Hair follicular keratinocyte (primary cell): ENCODE data around the gene ZNF182. TPM values are rescaled to one million over a fixed set of nuclear protein-coding genes. Genes with fewer than 3 reads are reported as not detected.

Experiments used
- total RNA-seq: library from RNA; depleted of rRNA; stranded (reverse); fragments of >200 nt; gene quantifications from 2 replicates; pipeline ENCODE4 v1.2.3, GENCODE V29; 2015

The ZNF182 gene
- 1.0 and 2.1 TPM in 2 replicates for total RNA-seq

DNA sequence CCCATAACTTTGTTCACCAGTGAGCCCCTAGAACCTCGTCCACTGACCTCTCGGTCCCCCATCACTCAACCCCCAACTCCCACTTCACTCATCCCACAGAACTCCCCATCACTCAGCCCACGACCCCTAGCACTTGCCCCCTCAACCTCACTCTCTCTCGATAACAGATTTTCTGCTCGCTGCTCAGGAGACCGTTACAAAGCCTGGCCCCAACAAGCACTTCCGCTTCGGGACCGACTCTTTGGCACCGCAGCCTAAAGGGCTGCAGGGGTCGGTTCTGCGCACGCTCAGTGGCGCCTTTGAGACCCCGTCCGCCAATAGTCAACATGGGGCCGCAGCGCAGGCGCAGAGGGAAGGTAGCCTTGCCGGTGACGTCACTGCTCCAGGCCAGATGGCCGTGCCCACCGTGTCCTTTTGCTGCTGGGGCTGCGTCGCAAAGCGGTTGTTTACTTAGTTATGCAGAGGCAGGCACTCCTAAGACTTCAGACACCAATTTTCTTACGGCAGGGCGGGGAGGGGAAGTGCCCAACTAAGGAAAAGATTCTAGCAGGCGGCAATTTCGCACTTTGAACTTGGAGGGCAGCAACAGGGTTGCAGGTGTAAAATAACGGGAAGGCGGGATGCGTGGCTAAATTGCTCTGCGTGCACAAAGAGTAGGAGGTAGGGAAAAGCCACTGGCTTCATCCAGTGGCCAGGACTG is at the start of gene ZNF182:
Gene ZNF182, minus strand, starts transcription at position 232 of the 700 bp plus-strand sequence. CDS start 1,380 bp downstream, outside the sequence.

DNA sequence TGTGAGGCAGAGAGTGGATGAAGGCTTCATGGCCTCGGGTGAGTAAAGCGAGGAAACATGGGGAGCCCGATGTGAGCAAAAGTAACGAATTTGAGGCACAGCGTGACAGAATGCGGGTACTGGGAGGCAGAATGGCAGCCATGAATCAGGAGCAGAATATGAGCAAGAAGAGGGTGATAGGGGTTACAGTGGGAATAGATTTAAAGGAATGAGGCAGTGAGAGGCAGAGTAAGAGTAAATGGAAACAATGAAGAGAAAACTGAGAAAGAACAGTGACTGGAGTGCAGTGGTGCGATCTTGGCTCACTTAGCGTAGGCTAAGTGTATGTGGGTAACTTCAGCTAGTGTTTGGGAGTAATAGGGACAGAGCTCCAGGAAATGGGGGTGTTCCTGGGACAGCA is 2.9 kb upstream of the ZNF182 start, which contains the start of gene SPACA5:
Gene SPACA5, plus strand, starts transcription at position 301 of the 400 bp plus-strand sequence. CDS start 815 bp downstream, outside the sequence.

Other genes starting within 250 kb of the ZNF182 start
- gene ZNF81, start 167.1 kb downstream of the ZNF182 start, total RNA-seq: 5.2 and 5.9 TPM in 2 replicates
- not detected in 2 replicates for gene SPACA5, start 3.0 kb upstream of the ZNF182 start, total RNA-seq
- 0.42 and 1.1 TPM in 2 replicates for gene ZNF630, start 67.7 kb upstream of the ZNF182 start, total RNA-seq
- not detected in 2 replicates for gene SPACA5B, start 126.6 kb upstream of the ZNF182 start, total RNA-seq
- gene SSX5, start 192.8 kb upstream of the ZNF182 start, total RNA-seq: not detected in 2 replicates